Measurements from ENCODE around the gene AZU1.

- TF ChIP-seq CTCF (IDR thresholded peaks at IDR 0.05) = no peak
- no peak for TF ChIP-seq POLR2AphosphoS5 (IDR thresholded peaks at IDR 0.05; ENCODE audit: low read depth, low read length)
- TF ChIP-seq SIN3A (IDR thresholded peaks at IDR 0.05; ENCODE audit: borderline replicate concordance, insufficient read depth, low read depth, low read length) = no peak
- no peak for TF ChIP-seq TCF7L2 (IDR thresholded peaks at IDR 0.05; ENCODE audit: low read depth, low read length)
- no peak for TF ChIP-seq REST (IDR thresholded peaks at IDR 0.05; ENCODE audit: insufficient read depth in 1 of 2, low read depth in 2 of 2, low read length in 1 of 2)
These were observed 45.4 kb downstream of the AZU1 start for GRCh38 chr19:873084-873483.
